Measurements from ENCODE around the gene PRSS22.
A peak's percentile ranks its signal among the peaks of the same experiment; 100 is the strongest.

The PRSS22 gene, protein sequence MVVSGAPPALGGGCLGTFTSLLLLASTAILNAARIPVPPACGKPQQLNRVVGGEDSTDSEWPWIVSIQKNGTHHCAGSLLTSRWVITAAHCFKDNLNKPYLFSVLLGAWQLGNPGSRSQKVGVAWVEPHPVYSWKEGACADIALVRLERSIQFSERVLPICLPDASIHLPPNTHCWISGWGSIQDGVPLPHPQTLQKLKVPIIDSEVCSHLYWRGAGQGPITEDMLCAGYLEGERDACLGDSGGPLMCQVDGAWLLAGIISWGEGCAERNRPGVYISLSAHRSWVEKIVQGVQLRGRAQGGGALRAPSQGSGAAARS

DNA sequence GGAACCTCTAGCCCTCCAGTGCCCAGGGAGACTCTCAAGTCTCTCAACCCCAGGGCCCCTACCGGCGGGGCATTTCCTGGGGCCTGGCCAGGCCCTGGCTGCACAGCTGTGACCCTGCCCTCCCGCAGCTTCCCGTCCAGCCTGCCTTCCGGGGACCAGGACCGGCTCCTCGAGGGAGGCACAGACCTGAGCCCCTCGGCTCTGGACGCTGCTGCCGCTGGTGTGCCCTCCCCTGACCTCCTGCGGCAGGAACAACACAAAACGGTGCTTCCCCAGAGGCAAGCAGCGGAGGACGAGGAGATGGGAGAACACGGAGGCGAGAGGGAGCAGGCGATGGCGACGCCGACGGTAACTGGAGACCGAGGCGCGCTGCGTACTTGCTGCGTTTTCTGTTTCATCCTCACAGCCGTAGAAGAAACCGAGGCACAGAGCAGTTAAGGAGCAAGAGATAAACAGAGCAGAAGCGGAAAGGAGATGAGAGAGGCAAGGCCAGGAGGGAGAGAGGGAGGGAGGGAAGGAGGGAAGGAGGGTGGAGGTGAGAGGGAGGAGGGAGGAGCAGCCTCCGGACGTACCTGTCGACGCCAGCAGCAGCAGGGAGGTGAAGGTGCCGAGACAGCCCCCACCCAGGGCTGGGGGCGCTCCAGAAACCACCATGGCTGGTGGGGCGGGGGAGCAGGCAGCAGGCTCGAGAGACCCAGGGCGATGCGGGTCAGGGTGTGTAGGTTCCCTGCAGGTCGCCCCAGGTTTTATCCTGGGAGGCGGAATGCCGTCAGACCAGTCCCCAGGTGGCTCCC, at the start of gene PRSS22:
TSS of gene PRSS22 (minus strand) at position 720 of the 794 bp plus-strand sequence. CDS start at position 654, 66 bp downstream.
- DNase-seq, result no peak

DNA sequence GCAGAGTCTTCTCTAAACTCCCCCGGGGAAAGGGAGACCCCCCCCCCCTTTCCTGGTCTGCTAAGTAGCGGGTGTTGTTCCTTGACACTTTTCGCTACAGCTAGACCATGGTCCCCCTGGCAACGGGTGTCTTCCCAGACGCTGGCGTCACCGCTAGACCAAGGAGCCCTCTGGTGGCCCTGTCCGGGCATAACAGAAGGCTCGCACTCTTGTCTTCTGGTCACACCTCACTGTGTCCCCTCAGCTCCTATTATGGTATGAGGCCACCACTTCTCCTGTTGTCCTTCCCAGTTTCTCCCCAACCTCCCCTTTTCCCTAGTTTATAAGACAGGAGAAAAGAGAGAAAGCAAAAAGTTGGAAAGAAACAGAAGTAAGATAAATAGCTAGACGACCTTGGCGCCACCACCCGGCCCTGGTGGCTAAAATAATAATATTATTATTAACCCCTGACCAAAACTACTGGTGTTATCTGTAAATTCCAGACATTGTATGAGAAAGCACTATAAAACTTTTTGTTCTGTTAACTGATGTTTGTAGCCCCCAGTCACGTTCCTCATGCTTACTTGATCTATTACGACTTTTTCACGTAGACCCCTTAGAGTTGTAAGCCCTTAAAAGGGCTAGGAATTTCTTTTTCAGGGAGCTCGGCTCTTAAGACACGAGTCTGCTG, 49.2 kb upstream of the PRSS22 start:
- DNase-seq, result peak; percentile 36

DNA sequence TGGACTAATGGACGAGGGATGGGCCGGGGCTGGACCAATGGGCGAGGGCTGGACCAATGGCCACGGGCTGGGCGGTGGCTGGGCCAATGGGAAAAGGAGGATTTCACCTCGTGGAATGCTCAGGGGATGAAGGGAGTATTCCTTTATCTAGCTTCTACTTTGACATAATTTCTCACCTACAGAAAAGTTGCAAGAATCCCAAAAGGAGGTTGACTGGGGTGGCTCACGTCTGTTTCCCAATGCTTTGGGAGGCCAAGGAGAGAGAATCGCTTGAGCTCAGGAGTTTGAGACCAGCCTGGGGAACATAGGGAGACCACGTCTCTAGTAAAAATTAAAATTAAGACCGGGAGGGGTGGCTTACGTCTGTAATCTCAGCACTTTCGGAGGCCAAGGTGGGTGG, 48.0 kb upstream of the PRSS22 start:
- DNase-seq, result no peak

DNA sequence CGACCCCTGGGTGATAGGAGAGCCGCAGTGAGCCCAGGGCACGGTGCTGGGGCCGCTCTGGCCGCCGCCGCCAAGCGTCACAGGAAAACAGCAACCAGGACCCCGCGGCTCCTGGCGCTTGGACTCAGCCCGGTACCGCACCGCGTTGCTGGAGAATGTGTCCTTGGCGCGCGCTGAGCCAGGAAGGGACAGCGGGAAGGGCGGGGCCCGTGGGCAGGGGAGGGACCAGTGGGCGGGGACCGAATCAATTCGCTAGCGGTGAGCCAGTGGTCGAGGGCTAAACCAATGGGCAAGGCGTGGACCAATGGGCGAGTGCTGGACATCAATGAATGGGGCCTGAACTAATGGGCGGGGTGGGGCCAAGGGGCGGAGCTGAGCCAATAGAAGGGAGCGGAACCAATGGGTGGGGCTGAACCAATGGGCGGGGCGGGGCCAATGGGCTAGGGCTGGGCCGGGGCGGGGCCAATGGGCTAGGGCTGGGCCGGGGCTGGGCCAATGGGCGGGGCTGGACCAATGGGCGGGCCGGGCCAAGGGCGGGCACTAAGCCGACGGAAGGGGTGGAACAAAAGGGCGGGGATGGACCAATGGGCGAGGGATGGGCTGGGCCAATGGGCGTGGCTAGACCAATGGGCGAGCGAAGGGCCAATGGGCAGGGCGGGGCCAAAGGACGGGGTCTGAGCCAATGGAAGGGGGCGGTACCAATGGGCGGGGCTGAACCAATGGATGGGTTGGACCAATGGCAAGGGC, 47.4 kb upstream of the PRSS22 start:
- peak; percentile 99 for DNase-seq

DNA sequence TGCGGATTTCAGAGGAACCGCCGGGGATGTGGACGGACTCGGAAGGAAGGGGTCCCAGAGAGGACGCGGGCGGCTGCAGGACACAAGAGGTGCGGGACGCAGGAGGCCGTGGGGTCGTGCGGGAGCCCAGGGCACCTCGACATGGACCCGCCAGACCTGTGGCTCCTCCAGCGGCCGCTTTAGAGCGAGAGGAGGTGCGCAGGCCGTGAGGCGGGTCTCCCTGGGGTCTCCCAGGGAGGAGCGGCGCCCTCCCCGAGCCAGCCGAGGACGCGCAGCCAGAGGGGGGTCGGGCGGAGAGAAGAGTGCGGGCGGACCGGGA, 46.9 kb upstream of the PRSS22 start:
- no peak for DNase-seq

DNA sequence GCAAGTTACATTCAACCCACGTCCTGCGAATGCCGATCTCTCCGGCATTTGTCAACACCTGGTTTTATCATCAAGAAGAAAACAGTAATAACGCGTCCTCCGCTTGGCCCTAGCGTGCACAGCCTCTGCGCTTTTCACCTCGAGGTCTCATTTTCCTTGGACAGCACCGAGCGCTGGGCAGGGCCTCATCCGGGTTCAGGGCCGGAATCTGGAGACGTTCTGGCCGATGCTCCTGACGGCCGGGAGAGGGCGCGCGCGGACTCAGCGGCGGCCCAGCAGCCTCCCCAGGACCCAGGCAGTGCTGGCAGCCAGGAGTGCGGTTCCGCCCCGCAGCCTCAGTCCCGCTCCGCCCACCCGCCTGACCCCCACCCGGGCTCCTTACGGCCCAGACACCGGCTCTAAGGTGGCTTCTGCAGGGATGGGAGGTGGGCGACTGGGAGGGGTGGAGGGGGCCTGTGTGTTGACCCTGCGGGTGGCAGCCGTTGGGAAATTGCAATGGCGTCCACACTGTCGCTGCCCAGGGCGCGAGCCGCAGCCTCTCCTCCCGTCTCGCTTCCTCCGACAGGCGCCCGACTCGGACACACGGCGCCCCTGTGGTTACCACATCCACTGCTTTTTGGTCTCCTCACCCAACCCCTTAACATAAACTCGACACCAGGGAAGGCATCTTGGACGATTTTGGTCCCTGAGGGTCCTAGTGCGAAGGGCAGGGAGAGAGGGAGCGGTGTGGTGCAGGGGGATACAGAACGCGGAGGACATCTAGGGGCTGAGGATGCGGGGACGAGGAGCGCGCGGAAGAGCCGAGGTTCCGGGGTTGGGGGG, 46.3 kb upstream of the PRSS22 start:
- peak; percentile 40 for DNase-seq

DNA sequence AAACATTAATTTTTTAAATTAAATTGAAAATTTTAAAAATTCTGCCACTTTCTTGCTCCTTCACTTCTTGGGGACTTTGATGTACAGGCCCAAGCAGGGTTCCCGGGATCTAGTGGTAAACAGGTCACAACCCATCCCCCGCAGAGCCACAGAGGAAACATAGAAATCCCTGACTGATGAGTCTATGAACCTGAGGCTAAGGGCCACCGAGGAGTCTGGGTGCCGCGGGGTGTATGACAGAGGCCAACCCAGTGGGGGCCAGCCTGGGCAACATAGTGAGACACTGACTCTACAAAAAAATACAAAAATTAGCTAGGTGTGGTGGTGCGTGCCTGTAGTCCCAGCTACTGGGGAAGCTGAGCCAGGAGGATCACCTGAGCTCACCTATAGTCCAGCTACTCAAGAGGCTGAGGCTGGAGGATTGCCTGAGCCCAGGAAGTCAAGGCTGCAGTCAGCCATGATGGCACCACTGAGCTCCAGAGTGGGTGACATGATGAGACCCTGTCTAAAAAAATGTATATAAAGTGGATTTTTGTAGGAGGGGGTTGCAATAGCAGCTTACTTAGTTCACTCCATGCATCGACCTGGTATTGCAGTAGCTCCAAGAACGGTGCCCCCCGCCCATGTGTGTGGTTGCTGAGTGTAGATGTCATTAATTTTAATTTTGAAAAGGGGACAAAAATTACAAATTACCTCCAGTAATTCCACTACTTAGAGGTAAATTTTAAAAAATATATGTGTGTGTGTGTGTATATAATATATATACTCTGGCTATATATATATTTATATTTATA, 44.6 kb upstream of the PRSS22 start:
- DNase-seq, result no peak

DNA sequence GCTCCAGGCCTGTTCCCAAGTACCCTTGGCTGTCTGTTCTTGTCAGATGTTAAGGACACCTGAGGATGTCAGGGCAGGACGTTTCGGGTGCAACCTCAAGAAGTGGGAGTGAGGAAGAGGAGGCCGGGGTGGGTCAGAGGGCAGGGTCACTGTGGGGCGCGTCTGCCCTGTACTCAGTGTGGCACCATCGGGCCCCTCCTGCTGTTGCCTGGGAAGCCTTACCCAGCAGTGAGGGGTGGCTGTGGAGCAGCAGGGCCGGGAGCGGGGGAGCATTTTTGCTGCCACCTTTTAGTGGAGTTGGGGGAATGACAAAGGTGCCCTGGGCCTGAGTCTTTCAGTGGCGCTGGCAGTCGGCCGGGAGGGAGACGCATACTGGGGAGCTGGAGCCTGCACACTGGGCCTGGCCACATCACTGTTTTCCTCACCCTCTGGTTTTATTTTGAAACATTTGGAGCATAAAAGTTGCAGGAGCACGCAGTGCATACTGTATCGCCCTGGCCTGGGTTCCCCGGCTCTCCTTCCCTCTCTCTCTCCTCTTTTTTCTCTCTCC, 42.6 kb upstream of the PRSS22 start:
- DNase-seq, result no peak

DNA sequence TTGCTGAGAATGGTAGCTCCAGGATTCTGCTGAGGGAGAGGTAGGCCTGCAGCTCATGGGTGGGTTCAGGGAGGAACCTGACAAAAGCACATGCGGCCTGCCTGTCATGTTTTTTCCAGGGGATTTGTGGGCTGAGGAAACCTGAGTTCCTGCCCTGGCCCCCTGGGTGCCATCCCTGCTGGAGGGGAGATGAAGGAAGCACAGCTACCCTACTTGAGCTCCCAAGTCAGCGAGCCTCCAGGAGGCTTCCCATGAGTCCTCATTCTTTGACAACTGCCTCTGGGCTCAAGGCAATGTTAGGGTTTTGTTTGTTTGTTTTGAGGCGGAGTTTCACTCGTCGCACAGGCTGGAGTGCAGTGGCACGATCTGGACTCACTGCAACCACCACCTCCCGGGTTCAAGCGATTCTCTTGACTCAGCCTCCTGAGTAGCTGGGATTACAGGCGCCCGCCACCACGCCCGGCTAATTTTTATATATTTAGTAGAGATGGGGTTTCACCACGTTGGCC, 41.6 kb upstream of the PRSS22 start:
- DNase-seq, result no peak

DNA sequence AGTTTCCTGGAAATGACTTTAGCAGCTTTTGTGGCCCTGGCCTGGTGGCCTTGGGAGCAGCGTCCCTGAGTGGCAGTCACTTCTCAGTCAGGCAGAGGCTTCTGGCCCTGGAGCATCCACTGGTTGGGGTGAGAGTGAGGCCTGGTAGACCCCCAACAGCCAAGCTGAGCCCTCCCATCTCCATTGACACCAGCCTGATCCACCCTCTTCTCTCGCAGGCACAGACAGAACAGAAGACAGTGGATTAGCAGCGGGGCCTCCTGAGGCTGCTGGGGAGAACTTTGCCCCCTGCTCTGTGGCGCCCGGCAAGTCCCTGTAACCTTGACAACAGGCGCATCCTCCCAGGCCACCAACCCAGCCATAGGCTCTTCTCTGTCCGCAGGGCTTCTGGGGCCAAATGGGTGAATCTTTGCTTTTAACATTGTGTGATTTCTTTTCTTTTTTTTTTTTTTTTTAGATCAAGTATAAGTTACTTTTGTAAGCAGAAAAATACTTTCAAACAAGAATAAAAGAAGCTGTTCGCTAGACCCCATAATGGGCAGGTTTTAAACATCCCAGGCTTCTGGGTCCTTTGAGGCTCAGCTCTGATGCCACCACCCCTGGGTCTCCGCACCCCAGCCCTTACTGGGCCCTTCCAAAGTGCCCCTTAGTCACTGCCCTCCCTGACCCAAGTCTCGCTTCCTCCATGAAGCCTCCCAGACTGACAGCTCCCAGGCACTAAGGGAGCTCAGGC, 41.0 kb upstream of the PRSS22 start:
- no peak for DNase-seq

DNA sequence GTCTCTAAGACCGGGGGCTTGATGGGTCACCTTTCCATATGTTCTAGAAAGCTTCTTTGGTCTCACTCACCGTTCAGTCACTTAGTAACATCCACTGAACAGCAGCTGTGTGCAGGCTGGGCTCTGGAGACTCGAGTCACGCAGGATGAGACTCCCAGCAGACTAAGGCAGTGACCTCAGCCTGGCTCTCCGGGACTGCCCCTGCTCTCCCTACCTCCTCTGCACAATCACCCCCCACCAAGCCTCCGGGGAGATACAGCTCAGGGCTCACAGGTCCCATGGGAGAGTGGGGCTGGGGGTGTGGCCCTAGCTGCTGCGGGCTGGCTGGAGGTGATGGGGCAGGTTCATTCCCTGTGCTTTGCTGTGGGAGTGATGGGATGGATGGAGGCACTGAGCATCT, 39.1 kb upstream of the PRSS22 start:
- DNase-seq, result no peak

DNA sequence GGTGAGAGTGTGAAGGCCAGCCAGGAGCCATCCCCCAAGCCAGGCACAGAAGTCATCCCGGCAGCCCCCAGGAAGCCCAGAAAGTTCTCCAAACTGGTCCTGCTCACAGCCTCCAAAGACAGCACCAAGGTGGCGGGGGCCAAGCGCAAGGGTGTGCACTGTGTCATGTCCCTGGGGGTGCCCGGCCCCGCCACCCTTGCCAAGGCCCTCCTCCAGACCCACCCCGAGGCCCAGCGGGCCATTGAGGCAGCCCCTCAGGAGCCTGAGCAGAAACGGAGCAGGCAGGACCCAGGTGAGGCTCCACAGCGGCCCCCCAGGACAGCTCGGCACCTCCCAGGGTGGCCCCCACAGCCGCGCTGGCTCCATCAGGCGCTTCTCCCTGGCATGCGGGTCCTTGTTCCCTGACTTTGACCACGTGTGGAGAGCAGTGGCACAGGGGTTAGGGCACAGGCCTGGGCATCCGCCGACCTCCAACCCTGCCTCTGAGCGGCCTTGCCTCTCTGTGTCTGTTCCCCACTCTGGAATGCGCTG, 38.6 kb upstream of the PRSS22 start:
- DNase-seq, result no peak

DNA sequence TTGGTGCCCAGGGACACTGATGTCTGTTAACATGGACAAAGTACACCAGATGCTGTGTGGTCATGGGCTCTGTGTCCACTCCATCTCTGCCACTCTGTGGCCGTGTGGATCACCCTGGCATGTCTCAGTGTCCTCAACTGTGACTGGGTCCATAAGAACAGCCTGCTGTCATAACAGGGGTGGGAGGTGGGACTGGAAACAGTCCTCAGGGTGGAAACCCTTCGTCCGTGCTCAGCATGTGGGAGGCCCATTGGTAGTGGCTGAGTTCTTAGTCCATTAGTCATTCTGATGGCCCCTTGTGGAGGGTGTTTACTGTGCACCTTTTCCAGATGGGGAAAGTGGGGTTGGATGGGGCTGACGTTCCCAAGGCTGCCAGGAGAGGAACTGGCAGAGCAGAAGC, 37.8 kb upstream of the PRSS22 start:
- no peak for DNase-seq

DNA sequence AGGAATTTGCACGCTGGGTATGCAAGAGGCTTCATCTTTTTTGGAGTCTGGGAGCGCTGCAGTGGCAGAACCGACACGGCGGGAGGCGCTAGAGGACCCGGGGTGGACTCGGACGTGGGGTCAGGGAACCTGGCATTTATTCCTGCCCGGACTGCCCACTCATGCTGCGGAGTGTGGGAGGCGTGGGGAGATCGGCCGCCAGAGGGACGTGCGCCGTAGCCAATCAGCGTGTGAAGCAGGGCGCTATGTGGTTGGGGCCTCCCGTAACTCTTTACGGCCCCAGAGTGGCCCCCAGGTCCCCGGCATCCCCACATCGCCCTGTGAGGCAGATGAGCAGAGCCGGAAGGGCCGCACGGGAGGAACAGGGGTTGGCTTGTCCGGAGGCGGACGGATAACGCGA, 36.3 kb upstream of the PRSS22 start:
- DNase-seq, result no peak

DNA sequence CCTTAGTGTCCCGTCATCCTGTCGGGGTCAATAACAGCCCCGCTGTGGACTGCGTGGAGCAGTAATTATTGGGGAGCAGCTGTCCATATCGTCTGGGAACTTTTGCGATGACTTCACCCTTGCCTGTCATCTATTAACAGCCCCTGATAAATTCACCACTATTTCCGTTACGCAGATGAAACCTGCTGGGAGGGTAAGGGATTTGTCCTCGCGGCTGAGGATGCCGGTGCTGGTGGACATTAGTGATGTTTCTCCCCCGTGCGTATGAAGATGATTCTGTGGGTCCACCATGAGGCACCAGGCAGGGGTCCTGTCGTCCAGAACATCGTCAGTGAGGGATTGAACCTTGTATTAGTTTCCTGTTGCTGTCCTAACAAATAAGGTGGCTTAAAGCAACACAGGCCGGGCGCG, 26.1 kb upstream of the PRSS22 start:
- no peak for DNase-seq

DNA sequence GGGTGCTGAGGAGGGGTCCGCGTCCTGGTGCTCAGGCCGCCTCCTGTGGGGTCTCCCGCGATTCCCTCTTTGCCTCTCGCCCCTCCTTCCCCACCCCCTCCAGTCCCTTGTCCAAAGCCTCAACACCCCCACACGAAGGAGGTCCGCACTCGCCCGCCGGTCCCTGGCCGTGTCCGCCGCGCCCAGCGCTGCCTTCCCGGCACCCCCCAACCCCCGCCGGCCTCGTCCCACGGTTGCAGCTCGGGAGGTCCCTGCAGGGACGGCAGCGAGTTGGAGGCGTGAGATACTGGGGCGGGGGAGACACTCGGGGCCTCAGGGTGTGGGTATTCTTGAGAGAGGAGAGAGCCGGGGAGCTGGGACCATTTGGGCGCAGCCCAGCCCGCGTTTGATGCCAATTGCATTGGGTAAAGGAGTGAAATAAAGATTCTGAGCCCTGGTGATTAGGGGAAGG, 25.5 kb upstream of the PRSS22 start:
- DNase-seq, result no peak

DNA sequence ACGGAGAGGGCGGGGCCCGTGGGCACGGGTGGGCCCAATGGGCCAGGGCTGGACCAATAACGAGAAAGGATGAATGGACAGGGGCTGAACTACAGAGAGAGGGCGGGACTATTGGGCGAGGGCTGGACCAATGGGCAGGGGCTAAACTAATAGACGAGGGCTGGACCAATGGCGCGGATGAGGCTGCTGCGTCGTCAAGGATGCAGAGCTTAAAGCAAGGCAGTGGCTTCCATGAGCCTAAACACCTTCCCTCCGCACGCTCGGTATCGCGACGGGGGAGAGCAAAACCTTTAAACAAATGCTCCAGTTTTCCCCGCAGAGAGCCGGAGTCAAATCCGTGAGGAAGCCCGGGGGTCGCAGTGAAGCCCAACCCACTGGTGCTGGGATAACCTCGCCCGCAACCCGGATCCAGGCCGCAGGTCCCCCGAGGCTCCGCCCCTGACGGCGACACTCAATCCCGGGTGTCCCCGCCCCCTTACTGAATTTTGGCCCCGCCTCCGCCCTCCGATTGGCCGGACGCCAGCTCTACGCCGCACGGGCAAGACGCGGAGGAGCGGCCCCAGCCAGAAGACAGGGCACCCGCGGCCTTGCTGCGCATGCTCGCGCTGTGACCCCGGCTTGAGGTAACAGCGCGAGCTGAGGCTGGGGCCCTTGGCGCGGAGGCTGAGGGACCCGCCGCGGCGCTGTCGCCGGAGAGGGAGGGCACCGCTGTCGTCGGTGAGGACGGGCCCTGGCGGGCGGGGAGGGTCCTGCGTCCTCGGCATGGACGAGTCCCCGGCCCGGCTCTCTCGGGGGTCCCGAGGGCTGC, 24.9 kb upstream of the PRSS22 start, which contains the start of gene FLYWCH2:
TSS of gene FLYWCH2 (plus strand) at position 566 of the 808 bp plus-strand sequence. CDS start 13,235 bp downstream, outside the sequence.
- peak; percentile 96 for DNase-seq

DNA sequence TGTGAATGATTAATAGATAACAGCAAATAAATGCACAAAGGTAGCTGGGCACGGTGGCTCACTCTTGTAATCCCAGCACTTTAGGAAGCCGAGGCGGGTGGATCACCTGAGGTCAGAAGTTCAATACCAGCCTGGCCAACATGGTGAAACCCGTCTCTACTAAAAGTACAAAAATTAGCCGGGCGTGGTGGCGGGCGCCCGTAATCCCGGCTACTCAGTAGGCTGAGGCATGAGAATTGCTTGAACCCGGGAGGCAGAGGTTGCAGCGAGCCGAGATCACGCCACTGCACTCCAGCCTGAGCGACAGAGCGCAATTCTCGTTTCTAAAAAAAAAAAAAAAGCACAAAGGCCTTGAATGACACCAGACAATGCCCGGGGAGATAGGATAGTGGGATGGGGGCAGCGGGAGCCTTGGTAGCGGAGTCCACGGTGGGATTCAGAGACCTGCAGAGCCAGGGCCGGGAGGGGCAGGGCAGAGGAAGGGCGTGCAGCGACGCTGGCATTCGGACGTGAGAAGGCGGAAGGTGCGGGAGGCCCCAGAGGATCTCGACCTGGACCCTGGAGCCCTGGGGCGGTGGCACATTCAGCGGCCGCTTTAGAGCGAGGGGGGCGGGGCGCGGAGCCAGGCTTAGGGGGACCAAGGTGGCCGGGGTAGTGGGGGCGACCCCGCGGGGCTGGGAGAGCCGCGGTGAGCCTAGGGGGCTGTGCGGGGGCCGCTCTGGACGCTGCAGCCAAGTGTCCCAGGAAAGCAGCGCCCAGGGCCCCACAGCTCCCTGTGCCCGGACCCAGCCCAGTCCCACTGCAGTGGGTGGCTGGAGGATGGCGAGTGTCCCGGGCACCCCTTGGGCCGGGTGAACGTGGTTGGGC, 24.0 kb upstream of the PRSS22 start:
- DNase-seq, result no peak
